ENCODE measurements around the gene SEMA5B. TPM values are rescaled to one million over a fixed set of nuclear protein-coding genes. Genes with fewer than 3 reads are reported as not detected.

The SEMA5B gene
- total and polyA plus RNA-seq, 2 experiments from 2014 or later = 8.0 to 26.8 TPM

DNA sequence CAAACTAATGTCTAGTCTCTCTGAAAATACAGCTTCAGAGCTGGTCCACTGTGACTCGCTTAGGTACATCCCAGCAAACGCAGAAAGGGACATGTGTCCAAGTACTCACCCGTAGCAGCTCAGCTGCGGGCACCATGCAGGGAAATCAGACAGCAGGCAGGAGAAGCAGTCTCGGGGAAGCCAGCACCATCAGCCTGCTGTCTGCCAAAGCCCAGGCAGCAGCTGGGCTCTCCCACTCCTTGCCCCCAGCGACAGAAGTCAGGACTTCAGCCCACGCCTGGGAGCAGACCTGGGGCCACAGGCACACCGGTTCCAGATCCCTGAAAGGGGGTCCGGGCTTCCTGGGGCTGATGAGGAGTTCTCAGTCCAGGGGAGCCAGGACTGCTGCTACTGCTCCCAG lies 34.9 kb downstream of the SEMA5B start:
- H3K9me3 Mint-ChIP-seq = no peaks in the 10 kb centered on the region
- Histone ChIP-seq H3F3A (replicated peaks; ENCODE audit: low read depth) (peaks cover 7% of the 10 kb centered on the region), H2AFZ (no peak overlapping the region), H3K36me3 (ENCODE audit: insufficient read depth) (no peaks in the 10 kb centered on the region), H4K20me1 (replicated peaks; ENCODE audit: insufficient read depth) (no peaks in the 10 kb centered on the region), H3K79me2 (replicated peaks; ENCODE audit: insufficient read depth) (no peaks in the 10 kb centered on the region), H3K4me3 (no peak overlapping the region), H3K27me3 (ENCODE audit: insufficient read depth) (no peaks in the 10 kb centered on the region), H3K9me2 (ENCODE audit: insufficient read depth) (0 out of 2 replicates have a peak, but pooled peaks cover 9% of the 10 kb centered on the region), H3K4me1 (ENCODE audit: insufficient read depth) (peaks cover 33% of the 10 kb centered on the region), H3K4me2 (no peak overlapping the region), H3K27ac (ENCODE audit: low read depth) (no peak overlapping the region)
- TF ChIP-seq, protein P1, sequence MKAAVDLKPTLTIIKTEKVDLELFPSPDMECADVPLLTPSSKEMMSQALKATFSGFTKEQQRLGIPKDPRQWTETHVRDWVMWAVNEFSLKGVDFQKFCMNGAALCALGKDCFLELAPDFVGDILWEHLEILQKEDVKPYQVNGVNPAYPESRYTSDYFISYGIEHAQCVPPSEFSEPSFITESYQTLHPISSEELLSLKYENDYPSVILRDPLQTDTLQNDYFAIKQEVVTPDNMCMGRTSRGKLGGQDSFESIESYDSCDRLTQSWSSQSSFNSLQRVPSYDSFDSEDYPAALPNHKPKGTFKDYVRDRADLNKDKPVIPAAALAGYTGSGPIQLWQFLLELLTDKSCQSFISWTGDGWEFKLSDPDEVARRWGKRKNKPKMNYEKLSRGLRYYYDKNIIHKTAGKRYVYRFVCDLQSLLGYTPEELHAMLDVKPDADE (IDR thresholded peaks at IDR 0.05) = no peak
- TF ChIP-seq, protein P2, sequence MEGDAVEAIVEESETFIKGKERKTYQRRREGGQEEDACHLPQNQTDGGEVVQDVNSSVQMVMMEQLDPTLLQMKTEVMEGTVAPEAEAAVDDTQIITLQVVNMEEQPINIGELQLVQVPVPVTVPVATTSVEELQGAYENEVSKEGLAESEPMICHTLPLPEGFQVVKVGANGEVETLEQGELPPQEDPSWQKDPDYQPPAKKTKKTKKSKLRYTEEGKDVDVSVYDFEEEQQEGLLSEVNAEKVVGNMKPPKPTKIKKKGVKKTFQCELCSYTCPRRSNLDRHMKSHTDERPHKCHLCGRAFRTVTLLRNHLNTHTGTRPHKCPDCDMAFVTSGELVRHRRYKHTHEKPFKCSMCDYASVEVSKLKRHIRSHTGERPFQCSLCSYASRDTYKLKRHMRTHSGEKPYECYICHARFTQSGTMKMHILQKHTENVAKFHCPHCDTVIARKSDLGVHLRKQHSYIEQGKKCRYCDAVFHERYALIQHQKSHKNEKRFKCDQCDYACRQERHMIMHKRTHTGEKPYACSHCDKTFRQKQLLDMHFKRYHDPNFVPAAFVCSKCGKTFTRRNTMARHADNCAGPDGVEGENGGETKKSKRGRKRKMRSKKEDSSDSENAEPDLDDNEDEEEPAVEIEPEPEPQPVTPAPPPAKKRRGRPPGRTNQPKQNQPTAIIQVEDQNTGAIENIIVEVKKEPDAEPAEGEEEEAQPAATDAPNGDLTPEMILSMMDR (conservative IDR thresholded peaks at IDR 0.05; ENCODE audit: low read depth in 2 of 2) = no peak
- H3K36me3 Mint-ChIP-seq (ENCODE audit: low read depth) = no peaks in the 10 kb centered on the region; the same call in 2 of the 3 replicates
- H3K27me3 Mint-ChIP-seq (ENCODE audit: insufficient read depth, low read depth, poor library complexity) = peaks cover 7% of the 10 kb centered on the region
- no peak overlapping the region for H3K27ac Mint-ChIP-seq
- DNase-seq (ENCODE audit: low spot score) (no peak), ATAC-seq (no peak)
- H3K4me3 Mint-ChIP-seq = no peak overlapping the region
- peaks cover 54% of the 10 kb centered on the region for H3K4me1 Mint-ChIP-seq

DNA sequence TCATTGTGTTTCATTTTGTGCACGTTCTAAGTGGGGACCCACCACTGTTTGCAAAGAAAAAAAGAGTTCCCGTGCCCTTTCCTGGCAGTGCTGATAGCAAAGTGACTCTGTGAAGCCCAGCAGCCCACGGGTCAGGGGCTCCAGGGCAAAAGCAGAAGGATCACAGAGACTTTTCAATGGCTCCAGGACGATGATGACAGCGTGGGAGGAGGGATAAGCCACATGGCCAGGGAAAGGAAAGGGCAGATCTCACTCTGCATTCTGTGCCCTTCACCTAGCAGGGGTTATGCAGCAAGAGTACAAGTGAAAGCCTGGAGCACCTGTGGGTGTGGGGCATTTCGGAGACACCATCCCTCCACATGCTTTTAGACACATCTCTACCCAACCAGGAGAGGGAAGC lies 35.4 kb downstream of the SEMA5B start:
- no peak overlapping the region for H3K4me3 ChIP-seq
- Mint-ChIP-seq H3K27ac (no peak overlapping the region), H3K4me3 (no peak overlapping the region), H3K9me3 (no peaks in the 10 kb centered on the region), H3K27me3 (ENCODE audit: insufficient read depth, low read depth, poor library complexity) (peaks cover 7% of the 10 kb centered on the region), H3K36me3 (ENCODE audit: low read depth) (no peaks in the 10 kb centered on the region; the same call in 2 of the 3 replicates), H3K4me1 (peaks cover 54% of the 10 kb centered on the region)
- H4K20me1 ChIP-seq (replicated peaks; ENCODE audit: insufficient read depth) = no peaks in the 10 kb centered on the region
- ATAC-seq = no peak
- TF ChIP-seq, protein P2 (conservative IDR thresholded peaks at IDR 0.05; ENCODE audit: low read depth in 2 of 2) = no peak
- TF ChIP-seq POLR2AphosphoS5 (IDR thresholded peaks at IDR 0.05; ENCODE audit: low read depth) = no peak
- TF ChIP-seq ZNF331 (CRISPR knock-in tag; IDR thresholded peaks at IDR 0.05; ENCODE audit: low read depth) = no peak
- no peak for TF ChIP-seq JUNB (IDR thresholded peaks at IDR 0.05; ENCODE audit: unreplicated experiment)
- 0 out of 2 replicates have a peak, but pooled peaks cover 9% of the 10 kb centered on the region for H3K9me2 ChIP-seq (ENCODE audit: insufficient read depth)
- no peaks in the 10 kb centered on the region for H3K36me3 ChIP-seq (ENCODE audit: insufficient read depth)
- H3K4me1 ChIP-seq (ENCODE audit: insufficient read depth) = peaks cover 39% of the 10 kb centered on the region
- no peak overlapping the region for H3K4me2 ChIP-seq
- no peak for DNase-seq (ENCODE audit: low spot score)
- peaks cover 12% of the 10 kb centered on the region for H3F3A ChIP-seq (replicated peaks; ENCODE audit: low read depth)
- no peaks in the 10 kb centered on the region for H3K79me2 ChIP-seq (replicated peaks; ENCODE audit: insufficient read depth)
- H3K27me3 ChIP-seq (ENCODE audit: insufficient read depth) = no peaks in the 10 kb centered on the region
- no peak overlapping the region for H2AFZ ChIP-seq
- H3K27ac ChIP-seq (ENCODE audit: low read depth) = no peak overlapping the region
